HepG2 (cell line): ENCODE measurements around the gene TRMT6.

Experiments
- AHR ChIP-seq: IDR thresholded peaks from 2 replicates; pipeline ENCODE4 v1.6.1; 2018; ENCODE audit warnings: missing genetic modification reagents, missing compliant biosample characterization
- NAIF1 ChIP-seq: sonication (generic); formaldehyde crosslinking; IDR thresholded peaks from 2 replicates; pipeline ENCODE4 v1.5.0; 2020; ENCODE audit warnings: mild to moderate bottlenecking, missing genetic modification reagents, borderline replicate concordance
- ZBTB20 ChIP-seq: sonication (generic); formaldehyde crosslinking; IDR thresholded peaks from 2 replicates; pipeline ENCODE4 v1.8.1; 2023; ENCODE audit warnings: missing genetic modification reagents, low read depth, mild to moderate bottlenecking, borderline replicate concordance

- TF ChIP-seq AHR (CRISPR knock-in tag) (no peak), ZBTB20 (CRISPR knock-in tag) (no peak), NAIF1 (no peak)
Measured at GRCh38 chr20:5887386-5887785, 62.9 kb downstream of the TRMT6 start.
